Activated gamma-delta T cell (primary cell): ENCODE data around the gene ZCCHC24.

Experiments used
- DNase-seq: peaks from one replicate; lab custom pipeline; 2025; lab: John Stamatoyannopoulos, UW

ZCCHC24 gene

DNA sequence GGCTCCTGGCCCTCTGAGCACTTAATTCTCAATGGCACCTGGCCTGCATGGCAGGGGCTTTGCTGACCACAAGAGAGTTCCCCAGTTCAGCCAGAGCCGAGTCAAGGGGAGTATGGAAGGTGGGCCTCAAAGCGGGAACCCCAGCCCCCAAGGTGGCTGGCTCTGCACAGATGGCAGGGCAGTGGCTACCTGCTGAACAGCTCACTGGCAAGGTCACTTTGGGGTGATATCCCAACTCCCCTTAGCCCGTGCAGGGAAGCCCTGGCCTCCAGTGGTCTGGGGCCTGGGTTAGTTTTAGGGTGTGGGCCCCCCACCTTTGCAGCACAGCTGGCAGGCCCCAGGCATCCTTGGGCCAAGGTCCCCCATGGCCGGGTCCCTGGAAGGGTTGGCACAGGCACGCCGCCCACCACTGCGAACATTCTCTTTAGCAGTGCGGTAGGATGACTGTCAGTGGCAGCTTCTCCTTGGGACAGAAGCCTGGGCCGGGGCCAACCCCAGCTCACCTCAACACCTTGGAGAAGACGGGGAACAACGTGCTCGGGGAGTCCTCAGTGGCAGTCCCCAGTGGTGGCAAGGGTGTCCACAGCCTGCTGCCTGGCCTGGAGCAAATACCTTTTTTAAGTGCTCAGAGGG, 61.3 kb downstream of the ZCCHC24 start:
- DNase-seq = no peak

DNA sequence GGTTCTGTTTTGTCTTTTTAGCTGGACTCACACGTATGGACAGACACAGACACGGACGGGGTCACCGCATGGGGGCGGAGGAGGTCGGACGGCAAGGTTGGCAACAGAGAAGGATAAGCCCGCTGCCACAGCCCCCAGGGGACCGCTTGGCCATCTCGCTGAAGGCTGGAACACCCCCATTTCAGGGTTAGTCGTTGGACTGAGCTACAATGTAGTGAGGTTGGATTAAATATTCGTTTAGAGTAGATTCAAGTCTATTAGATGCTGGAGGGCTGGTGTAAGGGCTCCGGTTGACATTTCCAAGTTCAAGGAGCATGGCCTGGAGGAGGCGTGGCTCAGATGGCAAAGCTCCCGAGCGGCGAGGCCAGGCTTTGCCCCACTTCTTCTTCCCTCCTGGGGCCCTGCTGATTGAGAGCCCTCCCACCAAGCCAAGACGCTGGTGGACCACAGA, 62.9 kb downstream of the ZCCHC24 start:
- no peak for DNase-seq

DNA sequence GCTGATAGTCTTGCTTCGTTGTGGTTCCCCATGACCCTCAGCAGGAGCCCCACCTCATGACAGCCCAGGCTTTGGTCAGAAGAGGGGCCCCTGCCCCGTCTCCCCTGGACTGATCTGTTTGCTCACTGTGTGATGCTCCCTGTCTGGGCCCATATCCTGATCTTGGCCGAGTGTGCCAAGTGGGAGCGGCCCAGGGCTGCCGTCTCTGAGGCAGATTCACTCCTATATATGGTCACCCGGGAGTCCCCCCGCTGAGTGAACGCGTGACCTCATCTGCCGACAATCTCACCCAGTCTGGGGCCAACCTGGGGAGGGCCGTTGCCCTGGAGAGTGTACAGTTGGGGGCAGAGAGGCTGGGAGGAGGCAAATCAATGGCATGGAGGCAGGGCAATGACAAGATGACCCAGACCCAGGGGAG, 63.6 kb downstream of the ZCCHC24 start:
- no peak for DNase-seq

DNA sequence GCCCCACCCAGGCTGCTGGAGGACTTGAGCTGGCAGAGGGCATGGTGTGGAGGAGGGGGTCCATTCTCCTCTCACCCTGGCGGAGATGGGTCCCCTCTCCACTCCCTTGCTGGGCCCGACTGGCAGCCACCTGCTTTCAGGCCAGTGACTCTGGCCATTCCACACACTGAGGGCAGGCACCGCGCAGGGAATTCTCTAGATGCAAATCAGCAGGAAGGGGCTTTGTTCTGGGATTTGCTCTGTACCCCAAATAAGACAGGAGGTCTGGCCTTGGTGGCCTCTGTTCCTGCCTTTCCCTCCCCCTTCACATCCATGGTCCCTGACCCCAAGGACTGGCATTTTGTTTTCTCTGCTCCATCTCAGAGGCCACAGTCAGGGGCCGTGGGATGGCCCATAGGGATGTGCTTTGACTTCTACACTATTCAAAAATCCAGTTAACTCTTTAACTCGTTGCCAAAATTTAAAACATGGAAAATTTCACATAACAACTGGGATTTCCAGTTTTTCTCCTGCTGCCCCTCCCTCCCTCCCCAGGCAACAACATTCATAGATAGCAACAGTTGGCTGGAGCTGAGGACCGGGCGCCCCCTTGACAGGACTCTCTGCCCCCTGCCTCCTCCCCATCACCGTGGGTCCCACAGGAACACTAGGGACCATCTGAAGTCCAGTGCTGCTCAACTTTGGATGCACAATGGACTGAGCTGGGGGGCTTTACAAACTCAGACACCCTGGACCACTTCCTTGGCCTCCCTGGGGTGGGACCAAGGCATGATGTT, 64.3 kb downstream of the ZCCHC24 start:
- DNase-seq = no peak

DNA sequence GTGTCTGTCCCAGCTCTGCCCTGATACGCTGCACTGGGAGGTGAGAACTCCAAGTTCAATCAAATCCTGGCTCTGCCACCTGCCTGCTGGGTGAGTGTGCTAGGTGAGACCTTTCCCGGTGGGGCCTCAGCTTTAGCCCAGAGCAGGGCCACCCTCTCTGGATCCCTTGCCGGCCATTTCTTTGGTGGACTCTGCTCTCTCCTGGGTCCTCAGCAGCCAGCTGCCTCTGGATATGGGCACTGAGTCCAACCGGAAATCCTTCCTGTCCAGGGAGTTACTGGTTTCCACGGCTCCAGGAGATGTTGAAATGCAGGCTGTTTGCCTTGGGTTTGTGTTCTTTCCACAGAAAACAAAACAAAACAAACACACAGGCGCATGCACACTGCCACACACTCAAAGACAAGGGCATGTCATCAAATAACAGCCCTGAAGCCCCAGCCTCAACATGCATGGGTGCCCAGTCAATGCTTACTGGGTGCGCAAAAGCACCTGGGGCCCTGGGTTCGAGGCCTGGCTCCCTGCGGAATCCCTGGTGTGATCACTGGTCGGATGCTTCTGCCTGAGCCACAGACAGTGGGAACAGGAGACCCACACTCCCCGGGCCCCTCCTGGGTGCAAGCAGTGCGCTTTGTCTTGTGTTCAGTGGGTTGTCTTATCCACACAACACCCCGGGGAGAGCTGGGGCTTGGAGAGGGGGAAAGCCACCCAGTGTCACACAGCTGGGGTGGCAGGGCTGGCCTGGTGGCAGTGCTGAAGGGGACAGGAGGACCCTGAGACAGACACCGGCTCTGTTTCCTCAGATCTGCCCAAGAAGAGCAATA, 65.1 kb downstream of the ZCCHC24 start:
- DNase-seq = no peak

DNA sequence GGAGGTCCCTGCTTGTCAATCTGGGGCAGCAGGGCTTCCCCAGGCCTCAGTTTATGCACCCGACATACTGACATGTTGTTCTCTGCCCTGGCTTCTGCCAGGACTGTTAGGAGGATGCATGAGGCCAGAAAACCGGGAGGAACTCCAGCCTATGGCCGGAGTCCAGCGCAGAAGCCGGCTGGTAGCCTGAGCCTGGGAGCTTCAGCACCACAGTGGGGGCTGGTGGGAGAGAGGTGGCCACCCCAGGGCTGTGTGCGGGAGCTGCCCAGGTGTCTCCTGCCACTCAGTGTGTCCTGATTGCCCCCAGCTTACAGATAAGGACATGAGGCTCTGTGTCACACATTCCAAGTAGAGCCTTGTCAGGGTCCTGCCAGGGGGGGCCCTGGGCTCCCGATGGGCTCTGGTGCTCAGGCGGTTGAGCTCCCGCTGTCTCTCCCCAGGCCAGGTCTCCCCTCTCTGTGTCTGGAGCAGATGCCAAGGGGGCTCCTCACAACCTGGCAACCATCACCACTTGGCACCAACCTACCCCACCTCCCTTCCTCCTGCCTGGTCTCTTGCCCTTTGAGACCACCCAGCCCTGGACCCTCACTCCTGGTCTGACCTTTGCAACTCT, 65.8 kb downstream of the ZCCHC24 start:
- no peak for DNase-seq

DNA sequence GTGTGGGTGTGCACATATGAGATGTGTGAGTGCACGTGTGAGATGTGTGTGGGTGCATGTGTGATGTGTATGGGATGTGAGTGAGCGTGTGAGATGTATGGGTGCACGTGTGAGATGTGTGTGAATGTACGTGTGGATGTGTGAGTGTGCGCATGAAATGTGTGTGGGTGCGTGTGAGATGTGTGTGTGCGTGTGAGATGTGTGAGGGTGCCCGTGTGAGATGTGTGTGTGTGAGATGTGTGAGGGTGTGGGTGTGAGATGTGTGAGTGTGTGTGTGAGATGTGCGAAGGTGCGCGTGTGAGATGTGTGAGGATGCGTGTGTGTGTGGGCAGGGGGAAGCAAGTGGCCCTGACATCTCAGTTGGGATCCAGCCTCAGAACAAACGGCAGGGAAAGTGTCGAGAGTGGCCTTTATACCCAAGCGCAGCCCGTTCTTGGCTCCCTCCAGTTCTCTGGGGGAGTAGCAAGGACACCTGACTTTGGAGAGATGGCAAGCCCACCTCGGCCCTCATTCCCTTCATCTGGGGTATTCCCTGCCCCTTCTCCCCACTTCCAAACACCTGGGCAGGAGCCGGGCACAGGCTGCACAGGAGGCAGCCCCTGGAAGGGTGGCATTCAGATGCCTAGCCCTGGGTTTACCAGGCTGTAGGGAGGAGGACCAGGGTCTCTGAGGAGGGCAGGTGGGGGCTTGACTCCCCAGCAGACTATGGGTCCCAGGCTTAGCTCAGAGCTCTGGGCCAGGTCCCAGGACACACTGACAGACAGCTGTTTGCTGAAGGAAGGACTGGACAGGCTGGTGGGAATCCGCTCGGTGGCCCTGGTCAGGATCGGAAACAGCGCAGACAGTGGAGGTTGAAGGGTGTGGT, 66.5 kb downstream of the ZCCHC24 start:
- no peak for DNase-seq

DNA sequence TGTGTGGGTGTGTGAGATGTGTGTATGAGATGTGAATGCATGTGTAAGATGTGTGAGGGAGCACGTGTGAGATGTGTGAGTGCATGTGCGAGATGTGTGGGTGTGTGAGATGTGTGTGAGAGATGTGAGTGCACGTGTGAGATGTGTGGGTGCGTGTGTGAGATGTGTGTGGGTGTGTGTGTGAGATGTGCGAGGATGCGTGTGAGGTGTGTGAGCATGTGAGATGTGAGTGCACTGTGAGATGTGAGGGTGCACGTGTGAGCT, 67.1 kb downstream of the ZCCHC24 start:
- no peak for DNase-seq

DNA sequence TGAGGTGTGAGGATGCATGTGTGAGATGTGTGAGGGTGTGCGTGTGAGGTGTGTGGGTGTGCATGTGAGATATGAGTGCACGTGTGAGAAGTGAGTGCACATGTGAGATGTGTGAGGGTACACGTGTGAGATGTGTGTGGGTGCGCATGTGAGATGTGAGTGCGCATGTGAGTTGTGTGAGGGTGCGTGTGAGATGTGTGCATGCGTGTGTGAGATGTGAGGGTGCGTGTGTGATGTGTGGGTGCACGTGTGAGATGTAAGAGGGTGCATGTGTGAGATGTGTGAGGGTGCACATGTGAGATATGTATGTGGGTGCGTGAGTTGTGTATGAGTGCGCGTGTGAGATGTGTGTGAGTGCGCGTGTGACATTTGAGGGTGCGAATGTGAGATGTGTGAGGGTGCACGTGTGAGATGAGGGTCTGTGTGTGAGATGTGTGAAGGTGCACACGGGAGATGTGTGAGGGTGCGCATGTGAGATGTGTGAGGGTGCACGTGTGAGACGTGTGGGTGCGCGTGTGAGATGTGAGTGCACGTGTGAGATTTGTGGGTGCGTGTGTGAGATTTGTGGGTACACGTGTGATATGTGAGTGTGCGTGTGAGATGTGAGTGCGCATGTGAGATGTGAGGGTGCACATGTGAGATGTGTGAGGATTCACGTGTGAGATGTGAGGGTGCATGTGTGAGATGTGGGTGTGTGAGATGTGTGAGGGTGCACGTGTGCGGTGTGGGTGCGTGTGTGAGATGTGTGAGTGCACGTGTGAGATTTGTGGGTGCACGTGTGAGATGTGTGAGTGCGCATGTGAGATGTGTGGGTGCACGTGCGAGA, 67.7 kb downstream of the ZCCHC24 start:
- no peak for DNase-seq

DNA sequence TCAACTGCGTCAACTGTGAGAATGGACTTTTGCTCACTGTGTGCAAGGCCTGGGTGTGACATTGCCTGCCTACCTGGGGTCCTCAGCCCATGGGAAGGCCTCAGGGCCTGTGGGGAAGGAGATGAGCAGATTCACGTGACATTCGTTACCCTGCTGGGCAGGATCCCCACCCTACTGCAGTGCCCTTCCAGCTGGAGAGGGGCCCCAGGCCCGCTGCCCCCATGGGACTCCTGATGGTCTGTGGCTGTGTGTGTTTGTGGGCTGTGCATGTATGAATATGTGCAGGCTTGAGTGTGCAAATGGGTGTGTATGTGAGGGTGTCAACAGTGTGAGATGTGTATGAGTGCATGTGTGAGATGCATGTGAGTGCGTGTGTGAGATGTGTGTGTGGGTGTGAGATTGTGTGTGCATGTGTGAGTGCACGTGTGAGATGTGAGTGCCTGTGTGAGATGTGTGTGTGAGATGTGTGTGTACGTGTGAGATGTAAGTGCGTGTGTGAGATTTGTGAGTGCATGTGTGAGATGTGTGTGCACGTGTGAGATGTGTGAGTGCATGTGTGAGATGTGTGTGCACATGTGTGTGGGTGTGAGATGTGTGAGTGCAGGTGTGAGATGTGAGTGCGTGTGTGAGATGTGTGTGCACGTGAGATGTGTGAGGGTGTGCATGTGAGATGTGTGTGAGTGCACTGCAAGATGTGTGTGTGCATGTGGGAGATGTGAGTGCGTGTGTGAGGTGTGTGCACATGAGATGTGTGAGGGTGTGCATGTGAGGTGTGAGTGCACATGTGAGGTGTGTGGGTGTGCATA, 68.5 kb downstream of the ZCCHC24 start:
- DNase-seq = no peak

DNA sequence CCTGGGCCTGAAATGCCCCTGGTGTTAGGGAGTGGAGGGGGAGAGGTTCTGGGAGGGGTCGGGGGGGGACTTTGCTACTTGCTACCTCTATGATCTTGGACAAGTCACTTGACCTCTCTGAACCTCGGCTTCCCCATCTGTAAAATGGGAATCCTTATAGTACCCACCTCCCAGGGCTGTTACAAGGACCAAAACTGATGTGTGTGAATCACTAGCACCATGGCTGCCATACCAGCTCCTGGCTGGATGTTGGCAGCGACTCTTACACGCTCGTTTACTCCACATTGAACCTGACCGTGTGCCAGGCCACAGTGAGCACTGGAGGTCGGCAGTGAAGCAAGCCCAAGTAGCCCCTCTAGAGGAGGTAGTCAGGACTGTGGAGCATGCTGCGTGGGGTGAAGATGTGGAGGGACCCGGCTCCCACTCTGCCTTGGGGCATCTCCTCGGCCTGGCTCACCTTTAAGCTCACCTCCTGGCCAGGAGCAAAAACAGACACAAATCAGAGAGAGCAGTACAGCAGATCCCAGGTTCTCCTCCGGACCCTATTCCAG, 69.3 kb downstream of the ZCCHC24 start:
- DNase-seq = no peak

DNA sequence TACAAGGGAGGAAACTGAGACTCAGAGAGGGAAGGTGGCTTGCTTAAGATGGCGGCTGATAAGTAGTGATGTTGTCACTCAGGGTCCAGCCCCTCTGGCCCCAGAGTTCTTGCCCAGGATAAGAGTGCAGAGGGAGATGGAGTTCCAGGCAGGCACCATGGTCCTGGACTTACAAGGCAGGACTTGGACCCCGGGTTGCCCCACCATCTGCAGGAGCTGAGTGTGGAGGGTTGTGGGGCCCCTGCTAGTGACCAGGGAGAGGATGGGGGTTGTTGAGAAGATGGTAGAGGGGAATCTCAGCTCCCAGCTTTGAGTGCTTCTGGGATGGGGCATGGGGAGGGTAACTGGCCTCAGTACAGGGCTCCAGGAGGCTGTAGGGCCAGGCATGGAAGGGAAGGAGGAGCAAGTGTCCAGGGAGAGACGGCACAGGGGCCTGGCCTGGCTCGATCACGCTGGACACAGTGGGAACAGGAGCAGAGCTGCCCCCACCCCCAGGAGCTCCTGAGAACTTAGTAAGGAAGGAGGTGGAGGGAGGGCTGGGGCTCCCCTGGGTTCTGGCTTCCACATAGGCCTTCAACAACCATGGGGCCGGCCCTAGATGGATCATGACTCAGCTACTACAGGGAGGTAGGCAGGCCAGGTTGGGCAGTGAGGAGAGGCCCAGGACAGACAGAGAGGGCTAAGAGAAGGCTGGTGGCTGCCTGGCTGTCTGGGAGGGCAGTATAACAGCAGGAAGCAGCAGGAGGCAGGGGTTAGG, 69.9 kb downstream of the ZCCHC24 start:
- DNase-seq = no peak

DNA sequence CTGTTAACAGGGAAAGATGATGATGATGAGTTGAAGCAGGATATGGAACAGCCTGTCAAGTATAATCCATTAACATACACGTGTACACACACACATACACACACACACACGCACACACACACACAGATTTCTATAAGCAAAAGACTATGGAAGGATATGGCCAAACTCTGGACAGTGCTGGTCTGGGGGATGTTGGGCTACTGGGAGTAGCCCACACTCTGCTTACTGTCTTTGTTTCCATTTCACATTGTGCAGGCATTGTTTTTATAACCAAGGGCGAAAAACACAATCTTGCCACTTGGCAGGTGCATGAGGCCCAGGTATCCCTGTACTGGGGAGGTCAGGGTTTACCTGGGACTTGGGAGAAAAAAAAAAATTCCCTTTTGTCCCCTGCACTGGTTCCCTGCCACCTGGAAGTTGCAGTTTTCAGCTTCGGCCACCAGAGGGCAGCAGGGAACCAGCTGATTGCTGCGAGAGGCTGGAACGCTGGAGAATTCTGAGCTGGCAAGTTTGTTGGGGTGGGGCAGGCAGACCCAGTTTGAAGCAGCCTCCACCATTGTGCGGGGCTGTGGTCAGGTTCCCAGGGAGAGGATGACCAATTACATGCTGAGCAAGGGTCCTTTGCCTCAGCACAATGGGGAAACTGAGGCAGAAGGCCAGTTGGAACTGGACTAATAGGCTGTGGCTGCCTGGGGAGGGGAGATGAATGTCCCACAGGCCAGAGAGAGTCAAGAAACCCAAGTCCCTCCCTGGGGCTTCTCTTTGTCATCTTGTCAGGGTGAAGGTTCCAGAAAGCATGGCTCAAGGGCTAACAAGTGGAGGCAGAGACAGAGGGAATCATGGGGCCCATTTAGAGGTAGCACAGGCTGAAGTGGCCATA, 70.9 kb downstream of the ZCCHC24 start:
- no peak for DNase-seq

DNA sequence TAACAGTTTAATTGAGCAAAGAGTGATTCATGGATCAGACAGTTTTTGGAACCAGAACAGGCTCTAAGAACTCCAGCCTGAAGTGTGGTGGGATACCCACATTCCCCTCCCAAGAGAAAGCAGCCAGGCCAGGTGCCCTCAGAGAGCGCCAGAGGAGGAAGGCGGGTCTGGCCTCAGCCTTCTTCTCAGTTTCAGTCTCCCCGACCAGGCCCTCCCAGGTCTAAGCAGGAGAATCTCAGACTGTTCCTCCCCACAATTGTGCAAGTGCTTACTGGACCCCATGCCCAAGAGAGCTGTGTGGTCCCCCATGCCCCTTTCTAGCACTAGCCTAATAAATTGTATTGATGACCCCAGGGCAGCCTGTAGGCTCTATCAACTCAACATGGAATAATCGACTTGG, 72.6 kb downstream of the ZCCHC24 start:
- DNase-seq = no peak

DNA sequence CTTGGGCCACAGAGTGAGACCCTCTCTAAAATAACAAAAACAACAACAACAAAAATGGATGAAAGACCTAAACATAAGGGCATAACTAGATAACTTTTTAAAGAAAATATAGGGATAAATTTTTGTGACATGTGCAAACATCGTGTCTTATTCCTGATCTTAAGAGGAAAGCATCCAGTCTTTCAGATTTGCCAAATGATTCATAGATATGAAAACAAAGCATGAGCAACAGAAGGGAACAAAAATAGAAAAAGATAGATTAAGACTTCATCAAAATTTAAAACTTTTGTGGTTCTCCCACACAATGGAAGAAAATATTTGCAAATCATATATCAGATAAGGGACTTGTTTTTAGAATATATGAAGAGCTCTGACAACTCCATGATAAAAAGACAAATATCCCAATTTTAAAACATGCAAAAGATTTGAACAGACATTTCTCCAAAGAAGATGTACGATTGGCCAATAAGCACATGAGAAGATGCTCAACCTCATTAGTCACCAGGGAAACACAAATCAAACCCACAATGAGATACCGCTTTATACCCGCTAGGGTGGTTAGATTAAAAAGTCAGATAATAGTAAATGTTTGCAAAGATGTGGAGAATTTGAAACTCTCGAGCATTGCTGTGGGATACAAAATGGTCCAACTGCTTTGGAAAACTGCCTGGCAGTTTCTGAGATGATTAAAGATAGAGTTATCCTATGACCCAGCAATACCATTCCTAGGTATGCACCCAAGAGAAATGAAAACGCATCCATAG, 77.8 kb downstream of the ZCCHC24 start:
- no peak for DNase-seq

DNA sequence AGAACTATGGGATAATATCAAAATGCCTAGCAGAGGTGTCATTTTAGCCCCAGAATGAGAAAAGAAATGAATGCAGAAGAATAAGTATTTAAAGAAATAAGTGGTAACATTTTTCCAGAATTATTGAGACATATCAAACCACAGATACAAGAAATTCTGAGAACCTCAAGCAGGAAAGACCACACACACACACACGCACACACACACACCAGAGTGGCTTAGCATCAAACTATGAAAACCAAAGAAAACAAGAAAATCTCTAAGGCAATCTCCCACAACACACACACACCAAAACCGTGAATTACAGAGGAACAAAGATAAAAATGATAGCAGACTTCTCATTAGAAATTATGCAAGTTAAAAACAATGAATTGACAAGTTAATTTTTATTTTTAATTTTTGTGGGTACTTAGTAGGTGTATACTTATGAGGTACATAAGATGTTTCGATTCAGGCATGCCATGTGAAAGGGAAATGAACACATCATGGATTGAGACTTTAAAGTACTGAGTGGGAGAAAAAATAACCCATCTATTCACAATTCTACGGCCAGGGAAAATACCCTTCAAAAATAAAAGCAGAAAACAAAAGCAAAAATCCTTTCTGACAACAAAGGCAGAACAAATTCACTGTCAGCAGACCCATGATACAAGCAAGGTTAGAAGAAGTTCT, 83.6 kb downstream of the ZCCHC24 start:
- no peak for DNase-seq
